ENCODE data around the gene GALNT4.

Gene GALNT4

DNA sequence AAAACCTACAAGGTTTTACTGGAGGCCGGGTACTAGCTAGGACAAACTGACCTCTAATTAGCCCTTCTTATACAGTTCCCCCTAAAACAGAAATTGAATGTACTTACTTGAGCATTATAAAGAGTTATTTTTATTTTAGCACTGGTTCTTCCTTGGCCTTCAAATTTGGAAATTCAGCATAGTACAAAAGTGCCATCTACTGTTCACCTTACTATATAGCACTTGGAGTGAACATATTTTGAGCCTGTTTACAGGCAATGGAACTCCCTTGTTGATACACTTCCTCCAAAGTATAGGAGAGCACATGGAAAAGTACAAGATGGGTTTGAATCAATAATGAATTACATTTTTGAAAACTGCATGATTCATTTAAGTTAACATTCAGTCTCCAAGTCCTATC is 5.1 kb upstream of the GALNT4 start:
- peak; percentile 24 for DNase-seq (ENCODE audit: low spot score)

DNA sequence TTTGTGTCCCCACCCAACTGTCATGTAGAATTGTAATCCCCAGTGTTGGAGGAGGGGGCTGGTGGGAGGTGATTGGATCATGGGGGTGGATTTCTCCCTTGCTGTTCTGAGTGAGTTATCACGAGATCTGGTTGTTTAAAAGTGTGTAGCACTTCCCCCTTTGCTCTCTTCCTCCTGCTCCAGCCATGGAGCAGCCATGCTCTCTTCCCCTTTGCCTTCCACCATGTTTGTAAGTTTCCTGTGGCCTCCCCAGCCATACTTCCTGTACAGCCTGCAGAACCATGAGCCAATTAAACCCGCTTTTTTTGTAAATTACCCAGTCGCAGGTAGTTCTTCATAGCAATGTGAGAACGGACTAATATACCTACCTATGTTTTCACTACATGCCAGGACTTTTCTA is 3.8 kb upstream of the GALNT4 start:
- no peak for DNase-seq (ENCODE audit: low spot score)

DNA sequence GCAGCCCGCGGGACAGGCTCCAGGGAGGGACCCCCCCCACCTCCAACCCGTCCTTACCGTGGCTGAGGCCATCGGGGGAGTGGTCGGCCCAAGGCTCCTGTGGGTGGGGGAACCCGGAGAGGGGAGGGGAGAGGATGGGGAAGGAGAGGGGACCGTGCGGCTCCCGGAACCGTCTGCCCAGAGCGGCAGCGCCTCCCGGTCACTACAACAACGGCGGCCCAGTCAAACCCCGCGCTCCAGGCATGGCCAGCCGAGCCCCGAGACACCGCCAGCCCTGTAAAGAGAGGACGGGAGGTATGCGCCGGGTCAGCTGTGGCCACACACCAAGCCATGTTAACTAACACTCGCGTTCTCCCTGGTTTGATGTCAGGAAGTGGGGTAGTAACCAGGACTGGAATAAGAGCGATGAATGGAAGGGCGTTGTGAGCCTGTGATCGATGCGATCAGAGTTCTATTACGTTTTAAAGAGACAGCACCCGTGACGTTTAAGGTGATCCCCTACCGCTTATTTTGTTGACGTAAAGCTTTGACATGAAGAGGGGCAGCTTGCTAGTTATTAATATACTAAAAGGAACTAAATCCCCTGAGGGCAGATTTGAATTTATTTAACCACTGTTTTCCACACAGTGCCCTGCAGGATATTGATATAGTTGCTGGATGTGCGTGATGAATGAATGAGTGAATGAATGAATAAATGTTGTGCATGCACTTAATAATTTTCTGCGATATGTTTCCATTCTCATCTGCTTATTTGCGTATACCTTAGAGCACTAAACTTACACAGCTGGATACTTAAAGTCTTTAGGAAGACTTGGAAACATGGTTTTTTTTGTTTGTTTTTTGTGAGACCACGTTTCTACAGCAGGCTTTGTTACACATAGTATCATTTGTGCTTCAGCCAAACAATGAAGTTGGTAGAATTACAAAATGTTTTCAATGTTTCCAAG is 1.5 kb upstream of the GALNT4 start, which contains the start of gene POC1B:
TSS of gene POC1B (minus strand) at position 224 of the 947 bp plus-strand sequence. CDS start at position 72, 152 bp downstream.
- peak; percentile 88 for DNase-seq (ENCODE audit: low spot score)

DNA sequence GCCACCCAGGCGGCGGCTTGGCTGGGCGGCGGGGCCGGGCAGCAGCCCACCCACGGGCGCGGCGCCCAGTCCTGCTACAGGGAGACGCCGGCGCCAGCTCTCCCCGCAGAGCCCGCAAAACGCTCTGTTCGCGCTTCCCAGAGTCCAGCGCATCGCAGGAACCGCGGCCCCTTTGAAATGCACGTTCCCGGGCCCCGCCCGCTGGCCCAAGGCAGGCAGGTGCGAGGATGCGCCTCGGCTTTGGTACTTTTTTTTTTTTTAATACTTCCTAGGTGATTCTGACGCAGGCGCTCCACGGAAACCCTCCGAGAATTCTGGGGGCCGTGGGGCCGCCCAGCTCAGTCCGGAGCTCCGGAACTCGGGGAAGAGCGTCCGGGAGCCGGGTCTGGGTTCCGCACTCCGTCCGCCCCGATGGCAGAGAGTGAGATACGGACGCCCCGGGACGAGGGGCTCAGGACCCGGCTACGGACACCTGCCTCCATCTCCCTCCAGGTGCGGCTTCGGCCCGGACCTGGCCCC is 768 bp upstream of the GALNT4 start:
- peak; percentile 49 for DNase-seq (ENCODE audit: low spot score)

DNA sequence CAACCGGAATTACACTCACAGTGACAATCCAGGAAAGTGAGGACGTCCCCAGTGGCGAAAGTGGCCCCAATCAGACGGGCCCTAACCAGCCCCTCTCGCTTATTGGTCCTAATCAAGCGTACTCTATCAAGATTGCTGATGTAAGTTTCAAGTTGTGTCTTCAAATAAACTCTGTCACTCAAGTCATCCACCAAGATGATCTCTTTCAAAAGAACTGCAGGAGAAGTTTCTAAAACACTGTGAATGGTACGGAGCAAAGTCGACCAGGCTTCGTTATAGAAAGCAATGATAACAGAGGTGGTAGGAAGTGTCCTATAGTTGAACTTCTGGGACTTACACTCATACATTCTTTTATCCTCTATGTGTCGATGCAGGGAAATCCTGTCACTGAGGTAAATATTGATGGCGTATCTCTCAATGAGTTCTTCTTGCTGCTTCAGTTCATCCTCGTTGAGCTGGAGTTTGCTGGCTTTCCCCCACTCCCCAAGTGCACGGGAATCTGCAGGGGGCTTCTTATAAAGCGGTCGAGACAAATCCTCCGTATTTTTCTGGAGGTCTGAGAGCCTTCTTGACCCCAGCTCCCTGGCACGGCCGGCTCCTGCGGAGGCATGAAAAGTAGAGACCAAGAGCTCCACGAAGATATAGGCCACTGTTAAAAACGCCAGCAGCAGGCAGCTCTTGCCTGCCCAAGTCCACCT is 604 bp downstream of the GALNT4 start:
- no peak for DNase-seq (ENCODE audit: low spot score)

DNA sequence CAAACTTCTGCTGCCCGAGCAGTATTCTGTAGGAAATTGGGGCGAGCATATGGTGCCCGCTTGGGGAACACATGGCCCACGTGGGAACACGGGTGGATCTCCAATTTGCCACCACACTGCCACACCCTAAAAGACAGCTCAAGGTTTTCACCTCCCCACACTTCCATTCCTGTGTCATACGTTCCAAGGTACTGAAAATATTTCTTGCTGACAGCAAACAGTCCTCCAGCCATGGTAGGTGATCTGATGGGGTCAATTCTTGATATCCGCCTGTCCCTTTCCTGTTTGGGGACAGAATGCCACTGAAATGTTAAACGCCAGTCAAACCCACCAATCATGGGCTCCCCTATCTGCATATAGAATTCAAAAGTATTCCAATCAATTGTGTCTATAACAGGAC is 1.2 kb downstream of the GALNT4 start:
- no peak for DNase-seq (ENCODE audit: low spot score)

DNA sequence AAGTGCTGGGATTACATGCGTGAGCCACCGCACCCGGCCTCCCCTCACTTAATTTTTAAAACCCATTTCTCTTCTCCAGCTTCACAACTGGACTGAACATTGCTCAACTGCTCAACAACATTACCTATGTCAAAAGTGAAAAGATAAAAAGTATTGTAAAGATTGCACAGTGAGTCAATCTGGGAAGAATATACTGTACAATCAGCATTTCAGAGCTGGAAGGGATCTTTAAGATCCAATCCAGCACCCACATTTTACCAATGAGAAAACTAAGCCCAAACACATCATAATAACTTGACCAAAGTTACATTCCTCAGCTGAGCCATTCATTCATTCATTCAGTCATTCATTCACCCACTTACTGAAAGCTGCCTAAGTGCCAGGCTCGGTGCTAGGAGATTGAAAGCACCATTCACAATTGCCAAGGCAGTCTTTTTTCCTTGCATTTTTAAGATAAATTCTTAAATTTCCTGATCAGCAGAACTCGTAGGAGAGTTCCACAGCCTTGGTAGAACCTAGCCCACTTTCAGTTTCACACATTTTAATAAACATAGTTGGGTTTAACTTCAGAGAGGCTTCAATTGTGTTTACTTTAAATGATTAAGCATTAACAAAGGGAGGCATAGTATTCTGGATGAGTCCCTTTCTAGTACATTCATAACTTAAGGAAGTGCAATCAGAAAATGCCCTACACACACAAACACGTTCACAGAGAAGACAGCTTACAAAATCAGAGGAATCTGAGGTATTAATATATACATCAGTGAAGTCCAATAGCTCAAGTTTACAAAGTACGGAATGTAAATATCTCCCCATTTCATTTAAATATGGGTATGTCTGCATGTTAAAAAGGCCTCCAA is 3.0 kb downstream of the GALNT4 start:
- no peak for DNase-seq (ENCODE audit: low spot score)

DNA sequence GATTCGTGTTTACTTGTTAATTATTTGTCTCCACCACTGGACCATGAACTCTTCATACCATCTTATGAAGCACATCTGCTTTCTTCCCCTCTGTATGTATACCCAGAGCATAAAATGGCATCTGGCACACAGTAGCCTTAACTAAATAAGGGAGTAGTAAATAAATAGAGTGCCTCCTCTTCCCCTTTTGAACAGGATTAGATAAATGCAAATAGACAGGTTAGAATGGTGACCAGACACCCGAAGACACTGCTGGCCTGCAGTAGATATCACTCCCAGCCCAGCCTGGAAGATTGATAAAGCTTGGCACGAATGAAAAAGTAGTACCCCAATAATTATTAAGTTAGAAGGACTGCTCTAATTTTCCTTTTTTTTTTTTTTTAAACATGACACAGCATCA is 6.9 kb downstream of the GALNT4 start:
- DNase-seq (ENCODE audit: low spot score): no peak

DNA sequence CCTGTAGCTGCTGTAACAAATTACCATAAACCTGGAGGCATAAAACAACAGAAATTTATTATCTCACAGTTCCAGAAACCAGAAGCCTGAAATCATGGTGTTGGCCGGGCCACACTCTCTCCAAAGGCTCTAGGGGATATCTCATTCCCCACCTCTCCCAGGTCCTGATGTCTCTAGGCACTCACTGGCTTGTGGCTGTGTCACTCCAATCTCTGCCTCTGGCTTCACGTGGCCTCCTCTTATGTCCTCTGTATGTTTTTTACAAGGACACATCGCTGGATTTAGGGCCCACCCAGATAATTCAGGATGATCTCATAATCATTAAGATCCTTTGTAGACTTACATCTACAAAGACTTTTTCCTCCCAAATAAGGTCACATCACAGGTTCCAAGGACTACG is 8.0 kb downstream of the GALNT4 start:
- no peak for DNase-seq (ENCODE audit: low spot score)

DNA sequence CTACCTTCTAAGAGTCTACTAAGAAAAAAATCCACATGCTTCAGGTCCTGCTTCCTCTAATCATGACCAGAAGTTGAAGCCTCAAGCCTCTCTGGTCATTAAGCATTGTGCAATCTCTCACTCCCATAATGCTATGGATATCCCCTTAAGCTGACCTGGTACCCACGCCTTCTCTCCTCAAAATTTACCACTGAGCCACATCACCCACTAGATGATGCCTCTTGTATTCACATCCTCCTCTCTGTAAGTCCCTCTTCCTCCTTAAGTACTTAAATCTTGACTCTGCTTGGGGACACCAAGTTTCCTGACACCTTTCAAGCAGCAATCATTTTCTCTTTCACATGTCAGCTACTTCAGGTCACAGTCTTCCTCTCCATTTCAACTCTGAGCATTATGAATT is 9.8 kb downstream of the GALNT4 start:
- no peak for DNase-seq (ENCODE audit: low spot score)

DNA sequence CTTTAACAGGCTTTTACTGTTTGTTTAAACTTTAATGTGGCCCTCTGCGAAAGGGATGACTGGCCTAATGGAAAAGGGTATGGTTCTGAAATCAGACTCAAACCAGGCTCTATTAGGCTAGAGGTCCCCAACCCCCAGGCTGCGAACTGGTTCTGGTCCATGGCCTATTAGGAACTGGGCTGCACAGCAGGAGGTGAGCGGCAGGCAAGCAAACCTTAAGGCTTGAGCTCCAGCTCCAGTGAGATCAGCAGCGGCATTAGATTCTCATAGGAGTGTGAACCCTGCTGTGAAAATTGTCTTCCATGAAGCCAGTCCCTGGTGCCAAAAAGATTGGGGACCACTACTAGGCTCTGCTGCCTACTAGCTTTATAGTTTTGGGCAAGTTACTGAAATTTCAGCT is 11.1 kb downstream of the GALNT4 start:
- no peak for DNase-seq (ENCODE audit: low spot score)

DNA sequence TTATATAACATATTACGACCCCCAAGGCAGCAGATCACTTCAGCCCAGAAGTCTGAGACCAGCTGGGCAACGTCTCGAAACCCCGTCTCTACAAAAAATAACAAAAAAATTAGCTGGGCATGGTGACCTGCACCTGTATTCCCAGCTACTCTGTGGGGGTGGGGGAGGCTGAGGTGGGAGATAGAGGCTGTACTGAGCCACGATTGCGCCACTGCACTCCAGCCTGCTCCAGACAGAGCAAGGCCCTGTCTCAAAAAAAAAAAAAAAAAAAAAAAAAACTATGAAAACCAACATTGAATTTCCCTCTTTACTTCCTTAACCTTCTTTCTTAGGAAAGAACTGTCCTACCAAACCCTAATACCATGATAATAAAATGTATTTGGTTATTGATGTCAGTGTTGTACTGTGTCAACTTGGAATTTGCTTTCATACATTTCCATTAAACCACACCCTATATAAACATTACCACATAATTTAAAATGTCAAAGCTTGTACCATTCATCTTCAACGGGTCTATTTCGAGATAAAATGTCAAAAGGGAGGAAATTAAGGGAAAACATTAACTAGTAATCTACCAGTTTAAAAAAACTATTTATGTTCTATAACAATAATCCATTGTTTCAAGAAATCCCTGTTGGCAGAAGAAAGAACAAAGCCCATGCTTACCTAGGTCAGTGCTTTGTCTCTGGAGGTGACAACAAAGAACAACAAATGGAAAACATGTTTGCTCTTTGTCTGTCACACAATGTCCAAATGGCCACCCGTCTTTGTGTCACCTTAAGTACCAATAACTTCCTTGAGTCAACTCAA is 17.4 kb downstream of the GALNT4 start:
- no peak for DNase-seq (ENCODE audit: low spot score)

DNA sequence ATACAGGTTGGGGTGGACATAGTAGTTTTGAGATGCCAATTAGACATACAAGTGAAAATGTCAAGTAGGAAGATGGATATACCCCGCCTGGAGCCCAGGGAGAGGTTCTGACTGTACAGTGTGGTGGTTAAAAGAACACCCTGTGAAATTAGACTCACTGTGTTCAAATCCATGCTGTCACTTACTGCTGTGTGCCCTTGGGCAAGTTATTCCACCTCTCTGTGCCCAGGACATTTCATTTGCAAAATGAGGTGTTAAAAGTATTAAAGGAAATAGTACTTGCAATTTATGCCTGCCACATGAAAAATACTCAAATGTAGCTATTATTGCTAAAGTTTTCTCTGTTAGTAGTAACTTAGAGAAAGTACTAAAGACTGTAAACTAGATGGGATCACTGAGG is 18.5 kb downstream of the GALNT4 start:
- DNase-seq (ENCODE audit: low spot score): no peak

DNA sequence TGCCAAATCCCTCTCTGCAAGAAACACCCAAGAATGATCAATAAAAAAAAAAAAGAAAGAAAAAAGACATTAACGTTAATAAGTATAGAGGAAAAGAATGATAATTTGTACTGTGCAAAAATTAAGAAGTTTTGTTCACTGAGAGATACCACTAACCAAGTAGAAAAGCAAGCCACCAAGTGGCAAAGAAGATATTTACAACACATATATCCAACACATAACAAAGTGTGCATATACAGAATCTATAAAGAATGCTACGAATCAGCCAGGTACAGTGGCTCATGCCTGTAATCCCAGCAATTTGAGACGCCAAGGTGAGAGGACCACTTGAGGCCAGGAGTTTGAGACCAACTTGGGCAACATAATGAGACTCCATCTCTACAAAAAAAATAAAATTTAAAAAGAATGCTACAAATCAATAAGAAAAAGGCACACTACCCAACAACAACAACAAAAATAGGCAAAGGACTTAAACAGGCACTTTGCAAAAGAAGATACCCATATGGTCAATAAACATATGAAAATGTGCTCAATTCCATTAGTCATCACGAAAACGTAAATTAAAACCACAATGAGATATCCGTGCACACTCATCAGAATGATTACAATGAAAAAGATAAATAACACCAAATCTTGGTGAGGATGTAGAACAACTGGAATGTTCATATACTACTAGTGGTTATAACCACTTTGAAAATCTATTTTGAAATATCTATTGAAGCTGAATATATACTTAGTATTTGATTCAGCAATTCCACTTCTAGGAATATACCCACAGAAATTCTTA is 19.8 kb downstream of the GALNT4 start:
- DNase-seq (ENCODE audit: low spot score): no peak

DNA sequence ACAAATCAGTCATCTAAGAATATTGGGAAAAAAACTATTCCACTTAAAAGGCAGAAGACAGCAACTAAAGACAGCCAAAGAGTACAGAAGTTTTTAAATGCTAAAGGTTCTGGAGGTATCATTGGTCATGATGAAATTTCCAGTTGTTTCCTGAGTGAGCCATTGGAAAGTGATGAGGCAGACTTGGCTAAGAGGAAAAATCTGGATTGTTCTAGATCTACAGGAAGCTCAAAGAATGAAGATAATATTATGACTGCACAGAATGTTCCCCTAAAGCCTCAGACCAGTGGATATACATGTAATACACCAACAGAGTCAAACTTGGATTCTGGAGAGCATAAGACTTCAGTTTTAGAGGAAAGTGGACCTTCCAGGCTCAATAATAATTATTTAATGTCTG is 22.8 kb downstream of the GALNT4 start:
- DNase-seq (ENCODE audit: low spot score): no peak

DNA sequence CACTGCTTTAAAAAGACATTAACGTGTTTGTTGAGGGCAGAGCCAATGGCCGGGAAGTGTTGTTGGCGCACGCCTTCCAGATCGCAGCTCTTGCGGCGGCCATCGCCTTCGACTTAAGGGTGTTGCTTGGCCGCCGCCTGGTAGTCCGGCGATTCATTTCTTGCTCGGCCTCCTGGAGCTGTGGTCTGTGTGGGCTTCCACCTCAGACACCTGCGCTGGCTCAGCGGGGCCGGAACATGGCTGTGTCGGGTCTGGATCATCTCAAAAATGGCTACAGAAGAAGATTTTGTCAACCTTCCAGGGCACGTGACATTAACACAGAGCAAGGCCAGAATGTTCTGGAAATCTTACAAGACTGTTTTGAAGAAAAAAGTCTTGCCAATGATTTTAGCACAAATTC is 24.7 kb downstream of the GALNT4 start:
- no peak for DNase-seq (ENCODE audit: low spot score)

DNA sequence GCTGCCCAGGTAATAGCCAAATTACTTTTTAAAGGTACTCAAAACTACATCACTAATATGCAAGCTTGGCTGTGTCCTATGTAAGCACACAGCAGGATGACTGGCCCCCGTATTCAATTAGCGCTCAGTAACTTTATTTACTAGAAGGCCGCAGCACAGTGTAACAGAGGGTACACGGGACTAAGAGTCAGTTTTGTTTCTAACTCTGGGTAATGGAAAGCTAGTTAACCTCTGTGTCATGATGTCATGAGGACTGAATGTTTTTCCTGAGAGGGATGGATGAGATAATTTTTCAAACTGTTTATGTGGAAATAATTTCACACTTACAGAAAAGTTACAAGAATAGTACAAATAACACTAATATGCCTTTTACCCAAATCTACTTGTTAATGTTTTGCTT is 27.1 kb downstream of the GALNT4 start:
- DNase-seq (ENCODE audit: low spot score): no peak

DNA sequence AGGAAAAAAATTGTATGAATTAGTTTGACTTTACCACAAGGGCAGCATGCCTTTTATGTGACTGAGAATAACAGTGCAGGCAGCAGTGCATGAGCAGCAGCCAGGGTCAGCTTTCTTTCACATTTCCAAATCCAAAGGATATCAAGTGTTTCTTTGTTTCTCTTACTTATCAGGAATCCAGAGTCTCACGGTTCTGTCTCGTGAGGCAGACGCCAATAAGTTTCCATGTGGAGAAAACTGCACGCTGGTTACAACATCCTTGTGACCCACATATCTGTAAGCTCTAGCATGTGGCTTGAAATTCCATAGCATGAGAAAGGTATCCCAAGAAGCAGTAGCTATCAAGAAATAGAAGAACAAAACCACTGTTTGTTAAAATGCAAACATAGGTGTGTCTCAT is 27.6 kb downstream of the GALNT4 start:
- DNase-seq (ENCODE audit: low spot score): no peak

DNA sequence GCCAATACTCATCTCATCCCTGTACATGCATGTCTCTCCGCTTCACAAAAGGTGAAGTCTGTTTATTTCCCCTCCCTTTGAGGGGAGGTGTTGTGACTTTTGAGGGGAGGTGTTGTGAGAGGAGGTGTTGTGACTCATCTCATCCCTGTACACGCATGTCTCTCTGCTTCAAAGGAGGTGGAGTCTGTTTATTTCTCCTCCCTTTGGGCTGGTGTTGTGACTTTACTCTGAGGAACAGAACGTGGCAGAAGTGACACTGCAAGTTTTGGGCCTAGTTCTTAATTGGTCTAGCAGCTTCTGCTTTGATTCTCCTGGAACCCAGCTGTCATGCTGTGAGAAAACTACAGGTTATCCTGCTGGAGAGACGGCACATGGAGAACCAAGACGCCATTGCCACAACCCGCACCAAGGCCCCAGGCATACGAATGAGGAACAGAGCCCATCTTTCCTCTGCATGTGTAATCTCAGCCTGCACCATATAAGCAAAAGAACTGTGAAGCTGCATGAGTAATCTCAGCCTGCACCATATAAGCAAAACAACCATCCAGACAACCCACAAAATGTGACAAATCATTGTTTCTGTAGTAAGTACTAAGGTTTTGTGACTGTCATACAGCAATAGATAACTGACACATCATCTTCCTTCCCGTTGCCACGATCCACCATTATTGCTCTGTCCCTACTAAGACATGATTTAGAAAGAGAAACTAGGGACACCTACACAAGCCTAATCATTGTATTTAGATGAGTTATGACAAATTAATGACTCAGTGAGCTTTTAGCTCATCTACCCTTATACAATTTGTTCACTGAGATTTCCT is 30.0 kb downstream of the GALNT4 start:
- no peak for DNase-seq (ENCODE audit: low spot score)
